MG63 (cell line): ENCODE results near the gene APBB2. TPM values are rescaled to one million over a fixed set of nuclear protein-coding genes. Genes with fewer than 3 reads are reported as not detected.

Source experiments
- DNase-seq: peaks from one replicate; pipeline ENCODE4 v3.0.0-alpha.2; 2020
- H3K27me3 ChIP-seq: fragments of 250-450 bp; sonication (Bioruptor Pico); 2 replicates; pipeline ENCODE4 v1.5.1; 2020; ENCODE audit warnings: mild to moderate bottlenecking, moderate library complexity
- H3K36me3 ChIP-seq: fragments of 250-450 bp; sonication (Bioruptor Pico); 2 replicates; pipeline ENCODE4 v1.5.1; 2020; ENCODE audit warnings: mild to moderate bottlenecking, moderate library complexity
- H3K4me3 ChIP-seq: fragments of 250-450 bp; sonication (Bioruptor Pico); 2 replicates; pipeline ENCODE4 v1.5.1; 2020; ENCODE audit warnings: mild to moderate bottlenecking, moderate library complexity
- H3K9me3 ChIP-seq: fragments of 250-450 bp; sonication (Bioruptor Pico); 2 replicates; pipeline ENCODE4 v1.5.1; 2020; ENCODE audit warnings: mild to moderate bottlenecking, moderate library complexity
- total RNA-seq: library from RNA; depleted of rRNA; stranded (reverse); fragments of >200 nt; shearing (Covaris generic); gene quantifications from 2 replicates; pipeline ENCODE4 v1.2.3, GENCODE V29; 2014; ENCODE audit warnings: low replicate concordance

The APBB2 gene
- total RNA-seq, 1 experiment from 2014 or later = 36.1 TPM

GRCh38 chr4:40986375-40986774, 228.0 kb downstream of the APBB2 start:
- no peak overlapping the region for H3K4me3 ChIP-seq
- H3K27me3 ChIP-seq = no peaks in the 10 kb centered on the region
- no peak for DNase-seq
- H3K9me3 ChIP-seq = no peaks in the 10 kb centered on the region
- no peaks in the 10 kb centered on the region for H3K36me3 ChIP-seq

- no peak for DNase-seq
- no peaks in the 10 kb centered on the region for H3K36me3 ChIP-seq
- H3K4me3 ChIP-seq = no peak overlapping the region
- no peaks in the 10 kb centered on the region for H3K9me3 ChIP-seq
- H3K27me3 ChIP-seq = no peaks in the 10 kb centered on the region
Observed at GRCh38 chr4:40984051-40984450, 230.3 kb downstream of the APBB2 start.

- Histone ChIP-seq H3K27me3 (no peaks in the 10 kb centered on the region), H3K4me3 (no peak overlapping the region), H3K9me3 (no peaks in the 10 kb centered on the region), H3K36me3 (no peaks in the 10 kb centered on the region)
- no peak for DNase-seq
Observed at GRCh38 chr4:40980318-40980883, 233.9 kb downstream of the APBB2 start.

GRCh38 chr4:40978548-40978947, 235.8 kb downstream of the APBB2 start:
- DNase-seq = no peak
- no peaks in the 10 kb centered on the region for H3K9me3 ChIP-seq

GRCh38 chr4:40976343-40976742, 238.0 kb downstream of the APBB2 start:
- H3K4me3 ChIP-seq = no peak overlapping the region
- H3K27me3 ChIP-seq = no peaks in the 10 kb centered on the region
- DNase-seq = no peak
- no peaks in the 10 kb centered on the region for H3K9me3 ChIP-seq
- H3K36me3 ChIP-seq = peaks cover 2% of the 10 kb centered on the region; the same call in 1 of the 2 replicates

More at GRCh38 chr4:40978548-40978947, 235.8 kb downstream of the APBB2 start:
- H3K4me3 ChIP-seq = no peak overlapping the region
- H3K27me3 ChIP-seq = no peaks in the 10 kb centered on the region
- H3K36me3 ChIP-seq = no peaks in the 10 kb centered on the region

- no peaks in the 10 kb centered on the region for H3K9me3 ChIP-seq
- H3K27me3 ChIP-seq = no peaks in the 10 kb centered on the region
- H3K4me3 ChIP-seq = no peak overlapping the region
- H3K36me3 ChIP-seq = peaks cover 2% of the 10 kb centered on the region; the same call in 1 of the 2 replicates
- DNase-seq = no peak
Observed at GRCh38 chr4:40972722-40973121, 241.6 kb downstream of the APBB2 start.

- Histone ChIP-seq H3K27me3 (no peaks in the 10 kb centered on the region), H3K9me3 (no peaks in the 10 kb centered on the region), H3K36me3 (peaks cover 2% of the 10 kb centered on the region; the same call in 1 of the 2 replicates), H3K4me3 (no peak overlapping the region)
- no peak for DNase-seq
Observed at GRCh38 chr4:40971338-40971737, 243.0 kb downstream of the APBB2 start.

- H3K27me3 ChIP-seq = no peaks in the 10 kb centered on the region
- H3K9me3 ChIP-seq = no peaks in the 10 kb centered on the region
- DNase-seq = no peak
- H3K4me3 ChIP-seq = no peak overlapping the region
- peaks cover 2% of the 10 kb centered on the region; the same call in 1 of the 2 replicates for H3K36me3 ChIP-seq
Observed at GRCh38 chr4:40969501-40969900, 244.8 kb downstream of the APBB2 start.

- no peaks in the 10 kb centered on the region for H3K9me3 ChIP-seq
- H3K36me3 ChIP-seq = peaks cover 2% of the 10 kb centered on the region; the same call in 1 of the 2 replicates
- no peaks in the 10 kb centered on the region for H3K27me3 ChIP-seq
- H3K4me3 ChIP-seq = no peak overlapping the region
- DNase-seq = no peak
Observed at GRCh38 chr4:40967550-40967949, 246.8 kb downstream of the APBB2 start.

- no peak for DNase-seq
- no peaks in the 10 kb centered on the region for H3K9me3 ChIP-seq
- no peak overlapping the region for H3K4me3 ChIP-seq
- H3K27me3 ChIP-seq = no peaks in the 10 kb centered on the region
- H3K36me3 ChIP-seq = no peaks in the 10 kb centered on the region
Observed at GRCh38 chr4:40966091-40966490, 248.3 kb downstream of the APBB2 start.

- no peaks in the 10 kb centered on the region for H3K27me3 ChIP-seq
- no peak overlapping the region for H3K4me3 ChIP-seq
- H3K9me3 ChIP-seq = no peaks in the 10 kb centered on the region
- no peak for DNase-seq
- no peaks in the 10 kb centered on the region for H3K36me3 ChIP-seq
Observed at GRCh38 chr4:40963897-40964478, 250.4 kb downstream of the APBB2 start.

GRCh38 chr4:40962551-40963180, 251.7 kb downstream of the APBB2 start:
- Histone ChIP-seq H3K9me3 (no peaks in the 10 kb centered on the region), H3K27me3 (no peaks in the 10 kb centered on the region), H3K36me3 (no peaks in the 10 kb centered on the region), H3K4me3 (no peak overlapping the region)
- DNase-seq = no peak

GRCh38 chr4:40960941-40961340, 253.4 kb downstream of the APBB2 start:
- Histone ChIP-seq H3K9me3 (no peaks in the 10 kb centered on the region), H3K36me3 (no peaks in the 10 kb centered on the region), H3K4me3 (no peak overlapping the region), H3K27me3 (no peaks in the 10 kb centered on the region)
- no peak for DNase-seq

- H3K27me3 ChIP-seq = no peaks in the 10 kb centered on the region
- H3K9me3 ChIP-seq = no peaks in the 10 kb centered on the region
- no peaks in the 10 kb centered on the region for H3K36me3 ChIP-seq
- no peak for DNase-seq
- no peak overlapping the region for H3K4me3 ChIP-seq
Observed at GRCh38 chr4:40957281-40957680, 257.1 kb downstream of the APBB2 start.

- DNase-seq = no peak
- no peaks in the 10 kb centered on the region for H3K36me3 ChIP-seq
- H3K9me3 ChIP-seq = no peaks in the 10 kb centered on the region
- no peak overlapping the region for H3K4me3 ChIP-seq
- no peaks in the 10 kb centered on the region for H3K27me3 ChIP-seq
Observed at GRCh38 chr4:40956721-40957255, 257.6 kb downstream of the APBB2 start.

- DNase-seq = no peak
- H3K9me3 ChIP-seq = no peaks in the 10 kb centered on the region
- H3K36me3 ChIP-seq = no peaks in the 10 kb centered on the region
- H3K27me3 ChIP-seq = no peaks in the 10 kb centered on the region
- no peak overlapping the region for H3K4me3 ChIP-seq
Observed at GRCh38 chr4:40954088-40954668, 260.2 kb downstream of the APBB2 start.

- DNase-seq = no peak
- Histone ChIP-seq H3K4me3 (no peak overlapping the region), H3K27me3 (no peaks in the 10 kb centered on the region), H3K9me3 (no peaks in the 10 kb centered on the region), H3K36me3 (no peaks in the 10 kb centered on the region)
Observed at GRCh38 chr4:40953283-40954087, 260.9 kb downstream of the APBB2 start.
